Measurements from ENCODE around the gene GALNT18.

Gene GALNT18

GRCh38 chr11:11499300-11499699 is 122.5 kb downstream of the GALNT18 start:
- DNase-seq (ENCODE audit: low read depth in 2 of 2), result no peak

GRCh38 chr11:11498195-11498594 is 123.6 kb downstream of the GALNT18 start:
- no peak for DNase-seq (ENCODE audit: low read depth in 2 of 2)

GRCh38 chr11:11496879-11497278 is 124.9 kb downstream of the GALNT18 start:
- DNase-seq (ENCODE audit: low read depth in 2 of 2), result no peak

- no peak for DNase-seq (ENCODE audit: low read depth in 2 of 2)
Measured at GRCh38 chr11:11494348-11494747, 127.5 kb downstream of the GALNT18 start.

GRCh38 chr11:11493698-11494097 is 128.1 kb downstream of the GALNT18 start:
- no peak for DNase-seq (ENCODE audit: low read depth in 2 of 2)

- DNase-seq (ENCODE audit: low read depth in 2 of 2), result no peak
Measured at GRCh38 chr11:11491589-11491988, 130.2 kb downstream of the GALNT18 start.

- no peak for DNase-seq (ENCODE audit: low read depth in 2 of 2)
Measured at GRCh38 chr11:11491014-11491413, 130.8 kb downstream of the GALNT18 start.

GRCh38 chr11:11486423-11486822 is 135.4 kb downstream of the GALNT18 start:
- DNase-seq (ENCODE audit: low read depth in 2 of 2), result no peak

GRCh38 chr11:11486002-11486401 is 135.8 kb downstream of the GALNT18 start:
- no peak for DNase-seq (ENCODE audit: low read depth in 2 of 2)

- no peak for DNase-seq (ENCODE audit: low read depth in 2 of 2)
Measured at GRCh38 chr11:11483627-11484026, 138.2 kb downstream of the GALNT18 start.

- no peak for DNase-seq (ENCODE audit: low read depth in 2 of 2)
Measured at GRCh38 chr11:11482730-11483129, 139.1 kb downstream of the GALNT18 start.

GRCh38 chr11:11481371-11481770 is 140.4 kb downstream of the GALNT18 start:
- DNase-seq (ENCODE audit: low read depth in 2 of 2), result no peak

GRCh38 chr11:11480971-11481370 is 140.8 kb downstream of the GALNT18 start:
- no peak for DNase-seq (ENCODE audit: low read depth in 2 of 2)

- DNase-seq (ENCODE audit: low read depth in 2 of 2), result no peak
Measured at GRCh38 chr11:11478687-11479086, 143.1 kb downstream of the GALNT18 start.

- DNase-seq (ENCODE audit: low read depth in 2 of 2), result no peak
Measured at GRCh38 chr11:11477695-11478420, 143.9 kb downstream of the GALNT18 start.

- DNase-seq (ENCODE audit: low read depth in 2 of 2), result no peak
Measured at GRCh38 chr11:11476971-11477645, 144.7 kb downstream of the GALNT18 start.

- no peak for DNase-seq (ENCODE audit: low read depth in 2 of 2)
Measured at GRCh38 chr11:11476499-11476898, 145.3 kb downstream of the GALNT18 start.

- DNase-seq (ENCODE audit: low read depth in 2 of 2), result no peak
Measured at GRCh38 chr11:11472106-11472505, 149.7 kb downstream of the GALNT18 start.

GRCh38 chr11:11471201-11471600 is 150.6 kb downstream of the GALNT18 start:
- no peak for DNase-seq (ENCODE audit: low read depth in 2 of 2)

GRCh38 chr11:11468954-11469353 is 152.9 kb downstream of the GALNT18 start:
- DNase-seq (ENCODE audit: low read depth in 2 of 2), result no peak

GRCh38 chr11:11467312-11467711 is 154.5 kb downstream of the GALNT18 start:
- DNase-seq (ENCODE audit: low read depth in 2 of 2), result no peak

GRCh38 chr11:11464555-11464954 is 157.2 kb downstream of the GALNT18 start:
- no peak for DNase-seq (ENCODE audit: low read depth in 2 of 2)

GRCh38 chr11:11463405-11463804 is 158.4 kb downstream of the GALNT18 start:
- no peak for DNase-seq (ENCODE audit: low read depth in 2 of 2)

Data from stimulated activated CD8-positive, alpha-beta memory T cell treated with anti-CD3 and anti-CD28 coated beads, Interleukin-2, amount 100 ng/mL, for 48 hours (primary cell).